GM21737 (cell line): ENCODE measurements around the gene CDHR5.
"Not testable (repeated sequence)": the region's sequence is repeated elsewhere in the genome, so short reads cannot be mapped to it uniquely, and the experiment has no call there.

ENCODE experiments used
- ATAC-seq: cut with Tn5 transposase; IDR thresholded peaks from one replicate; pipeline ENCODE4 v1.9.1; 2021; ENCODE audit warnings: mild to moderate bottlenecking, moderate library complexity; ENCODE audit not compliant: unreplicated experiment

The CDHR5 gene, protein sequence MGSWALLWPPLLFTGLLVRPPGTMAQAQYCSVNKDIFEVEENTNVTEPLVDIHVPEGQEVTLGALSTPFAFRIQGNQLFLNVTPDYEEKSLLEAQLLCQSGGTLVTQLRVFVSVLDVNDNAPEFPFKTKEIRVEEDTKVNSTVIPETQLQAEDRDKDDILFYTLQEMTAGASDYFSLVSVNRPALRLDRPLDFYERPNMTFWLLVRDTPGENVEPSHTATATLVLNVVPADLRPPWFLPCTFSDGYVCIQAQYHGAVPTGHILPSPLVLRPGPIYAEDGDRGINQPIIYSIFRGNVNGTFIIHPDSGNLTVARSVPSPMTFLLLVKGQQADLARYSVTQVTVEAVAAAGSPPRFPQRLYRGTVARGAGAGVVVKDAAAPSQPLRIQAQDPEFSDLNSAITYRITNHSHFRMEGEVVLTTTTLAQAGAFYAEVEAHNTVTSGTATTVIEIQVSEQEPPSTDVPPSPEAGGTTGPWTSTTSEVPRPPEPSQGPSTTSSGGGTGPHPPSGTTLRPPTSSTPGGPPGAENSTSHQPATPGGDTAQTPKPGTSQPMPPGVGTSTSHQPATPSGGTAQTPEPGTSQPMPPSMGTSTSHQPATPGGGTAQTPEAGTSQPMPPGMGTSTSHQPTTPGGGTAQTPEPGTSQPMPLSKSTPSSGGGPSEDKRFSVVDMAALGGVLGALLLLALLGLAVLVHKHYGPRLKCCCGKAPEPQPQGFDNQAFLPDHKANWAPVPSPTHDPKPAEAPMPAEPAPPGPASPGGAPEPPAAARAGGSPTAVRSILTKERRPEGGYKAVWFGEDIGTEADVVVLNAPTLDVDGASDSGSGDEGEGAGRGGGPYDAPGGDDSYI

DNA sequence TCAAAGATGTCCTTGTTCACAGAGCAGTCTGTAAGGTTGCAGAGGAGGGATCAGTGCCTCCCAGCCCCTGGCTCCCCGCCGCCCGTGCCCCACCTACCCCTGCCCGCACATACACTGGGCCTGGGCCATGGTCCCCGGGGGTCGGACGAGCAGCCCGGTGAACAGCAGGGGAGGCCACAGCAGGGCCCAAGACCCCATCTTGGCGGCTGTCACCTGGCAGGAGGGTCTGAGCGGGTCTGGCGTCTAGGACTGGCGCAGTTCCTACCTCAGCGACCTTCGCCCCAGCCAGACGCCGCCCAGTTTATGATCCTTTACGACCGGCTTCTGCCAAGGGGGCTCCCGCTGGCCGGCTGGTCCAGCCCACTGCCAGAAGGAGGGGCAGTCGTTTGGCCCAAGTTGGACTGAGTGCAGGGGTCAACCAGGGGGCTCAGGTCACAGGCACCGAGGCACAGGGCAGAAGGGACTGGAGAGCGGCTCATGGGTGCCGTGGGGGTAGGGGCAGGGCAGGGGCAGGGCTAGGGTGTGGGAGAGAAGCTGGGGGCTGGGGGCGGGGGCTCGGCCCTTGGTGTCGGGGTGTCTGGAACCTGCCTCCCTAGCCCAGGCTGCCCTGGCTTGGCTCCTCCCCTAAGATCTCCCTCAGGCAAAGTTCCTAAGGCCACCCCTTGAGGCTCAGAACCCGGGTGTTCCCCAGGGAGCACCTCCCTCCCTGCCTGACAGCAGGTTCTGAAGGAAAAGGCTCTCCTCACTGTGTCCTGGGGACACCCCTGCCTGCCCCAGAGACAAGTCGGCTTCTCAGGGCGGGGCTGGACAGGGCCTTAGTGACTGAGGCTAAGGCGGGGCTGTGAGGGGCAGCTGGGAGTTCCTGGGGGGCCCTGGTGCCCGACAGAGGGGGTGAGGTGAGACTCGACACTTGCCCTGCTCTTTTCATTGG is at the start of gene CDHR5:
Gene CDHR5 (minus strand): TSS at position 251 of the 931 bp plus-strand sequence. CDS start 53 bp downstream, at position 198.
- ATAC-seq = no peak

DNA sequence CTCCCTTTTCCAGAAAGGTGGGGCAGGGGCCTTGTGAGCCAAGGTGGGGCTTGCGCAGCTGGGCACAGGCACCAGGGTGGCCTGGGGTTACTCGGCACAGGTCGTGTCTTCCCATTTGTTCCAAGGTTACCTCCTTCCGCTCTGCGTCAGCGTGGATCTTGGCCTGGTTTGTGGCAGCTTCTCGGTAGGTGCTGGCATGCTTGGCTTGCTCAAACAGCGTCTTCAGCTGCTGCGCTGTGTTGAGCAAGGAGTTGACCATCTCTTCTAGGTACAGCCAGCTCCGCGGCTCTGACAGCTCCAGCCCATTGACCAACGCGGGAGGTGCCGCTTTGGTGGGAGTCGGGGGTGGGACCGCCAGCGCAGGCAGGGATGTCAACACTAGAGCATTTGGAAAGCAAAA is 49.7 kb upstream of the CDHR5 start:
- ATAC-seq = no peak

DNA sequence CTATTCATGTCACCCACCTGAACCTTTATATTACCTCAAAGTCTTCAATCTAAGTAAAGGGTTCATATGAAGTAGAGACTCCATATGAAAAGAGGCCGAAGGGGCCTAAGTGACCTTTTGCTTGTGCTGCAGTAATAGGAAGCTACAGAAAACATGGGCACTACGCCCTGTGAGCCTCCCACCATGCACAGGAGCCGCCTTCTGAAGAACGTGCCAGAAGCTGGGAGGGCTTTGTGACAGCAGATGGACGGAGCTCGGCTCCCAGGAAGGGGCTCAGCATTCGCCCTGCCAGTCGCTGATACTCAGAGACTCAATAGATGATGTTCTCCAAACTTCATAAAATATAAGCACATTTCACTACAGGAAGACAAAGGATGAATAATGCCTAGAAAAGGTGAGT is 49.1 kb upstream of the CDHR5 start:
- ATAC-seq = no peak

DNA sequence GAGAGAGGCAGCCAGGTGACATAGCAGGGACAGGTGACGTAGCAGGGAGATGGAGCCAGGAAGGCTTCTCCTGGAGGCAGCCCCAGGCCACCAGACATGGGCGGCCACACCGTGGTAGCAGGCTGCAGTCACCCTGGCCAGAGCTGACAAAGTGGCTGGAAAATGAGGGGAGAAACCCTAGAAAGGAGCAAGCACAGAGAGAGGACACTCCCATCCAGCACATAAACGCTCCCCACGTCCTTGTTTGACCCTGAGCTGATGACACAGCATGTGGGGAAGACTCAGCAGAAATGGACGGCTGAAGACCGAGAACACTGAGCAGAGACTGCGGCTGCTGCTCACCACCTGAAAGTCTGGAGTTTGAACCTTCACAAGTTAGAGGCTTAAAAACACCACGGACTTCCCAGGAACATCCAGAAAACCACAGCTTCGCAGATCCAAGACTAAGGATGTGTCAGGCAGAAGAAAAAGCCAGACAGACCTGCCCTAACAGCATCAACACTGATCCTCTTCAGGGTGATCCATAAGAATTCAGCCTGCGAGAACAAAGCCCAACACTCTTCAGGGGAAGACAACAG is 41.0 kb upstream of the CDHR5 start:
- ATAC-seq = no peak

DNA sequence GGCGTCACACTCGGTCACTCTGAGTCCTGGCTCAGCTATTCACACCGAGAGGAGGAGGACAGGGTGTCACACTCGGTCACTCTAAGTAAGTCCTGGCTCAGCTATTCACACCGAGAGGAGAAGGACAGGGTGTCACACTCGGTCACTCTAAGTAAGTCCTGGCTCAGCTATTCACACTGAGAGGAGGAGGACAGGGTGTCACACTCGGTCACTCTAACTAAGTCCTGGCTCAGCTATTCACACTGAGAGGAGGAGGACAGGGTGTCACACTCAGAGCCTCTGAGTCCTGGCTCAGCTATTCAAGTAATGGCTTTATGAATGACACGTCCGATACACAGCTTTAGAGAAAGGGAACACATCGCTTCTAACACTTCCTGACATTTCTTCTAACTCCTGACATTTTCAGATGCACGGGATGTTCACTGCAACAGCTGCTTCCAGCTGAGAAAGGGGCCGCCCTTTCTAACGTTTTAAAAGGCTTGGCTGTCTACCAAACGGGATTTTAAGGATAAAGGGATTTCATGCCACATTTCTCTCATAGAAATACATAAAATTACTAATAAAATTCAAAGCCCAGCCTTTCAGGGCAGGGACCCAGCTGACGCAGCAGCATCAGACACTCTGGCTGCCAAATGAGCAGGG is 40.4 kb upstream of the CDHR5 start:
- no peak for ATAC-seq

DNA sequence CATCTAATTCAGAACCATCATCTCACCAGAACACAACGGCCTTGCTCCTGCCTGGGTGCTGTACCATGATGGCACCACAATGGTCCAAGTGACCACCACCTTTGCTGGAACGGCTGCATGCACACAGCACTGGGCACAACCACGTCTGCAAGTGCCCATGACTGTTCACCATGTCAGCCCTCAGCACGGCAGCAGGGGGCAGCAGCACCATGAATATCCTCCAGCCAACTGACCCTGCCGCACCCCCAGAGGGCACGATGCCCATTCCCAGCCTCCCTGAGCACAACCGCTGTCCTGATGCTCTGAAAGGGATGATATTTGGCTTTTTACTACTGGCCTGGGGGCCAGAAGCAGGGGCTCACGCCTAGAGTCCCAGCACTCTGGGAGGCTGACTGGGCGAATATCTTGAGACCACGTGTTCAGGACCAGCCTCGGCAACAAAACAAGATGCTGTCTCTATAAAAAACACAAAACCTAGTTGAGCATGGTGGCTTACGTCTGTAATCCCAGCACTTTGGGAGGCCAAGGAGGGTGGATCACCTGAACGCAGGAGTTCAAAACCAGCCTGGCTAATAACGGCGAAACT is 38.0 kb upstream of the CDHR5 start:
- no peak for ATAC-seq

DNA sequence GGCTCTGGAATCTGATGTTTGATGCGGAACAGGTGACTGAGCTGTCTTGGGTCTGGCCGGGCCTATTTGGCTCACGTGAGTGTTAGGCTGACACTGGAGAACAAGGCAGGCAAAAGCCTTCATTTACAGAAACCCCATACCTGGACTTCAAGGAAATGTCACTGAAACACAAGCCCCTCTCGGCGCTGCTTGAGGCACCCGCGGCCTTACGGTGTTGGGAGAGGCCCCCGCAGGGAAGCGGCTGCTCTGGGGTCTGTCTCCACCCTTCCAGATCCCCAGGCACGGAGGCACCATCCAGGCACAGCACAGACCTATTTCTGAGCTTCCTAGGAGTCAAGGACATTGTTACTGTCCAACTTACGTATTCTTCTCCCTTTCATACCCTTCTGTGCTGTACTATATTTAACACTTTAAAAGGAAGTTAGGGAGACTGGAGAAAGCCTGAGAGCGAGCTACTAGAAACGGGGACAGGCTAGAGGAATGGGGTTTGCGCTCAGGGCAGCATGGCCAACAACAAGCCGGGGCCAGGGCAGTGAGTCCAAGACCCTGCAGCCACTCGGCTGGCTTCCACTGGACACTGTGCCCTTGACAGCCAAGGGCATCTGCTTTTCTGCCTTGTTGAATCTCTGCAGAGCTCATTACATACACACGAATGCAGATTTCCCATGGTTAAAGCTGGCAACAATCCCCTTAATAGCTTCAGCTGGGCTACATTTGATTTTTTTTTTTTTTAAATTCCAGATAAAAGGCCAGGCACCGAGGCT is 36.1 kb upstream of the CDHR5 start:
- ATAC-seq = no peak

DNA sequence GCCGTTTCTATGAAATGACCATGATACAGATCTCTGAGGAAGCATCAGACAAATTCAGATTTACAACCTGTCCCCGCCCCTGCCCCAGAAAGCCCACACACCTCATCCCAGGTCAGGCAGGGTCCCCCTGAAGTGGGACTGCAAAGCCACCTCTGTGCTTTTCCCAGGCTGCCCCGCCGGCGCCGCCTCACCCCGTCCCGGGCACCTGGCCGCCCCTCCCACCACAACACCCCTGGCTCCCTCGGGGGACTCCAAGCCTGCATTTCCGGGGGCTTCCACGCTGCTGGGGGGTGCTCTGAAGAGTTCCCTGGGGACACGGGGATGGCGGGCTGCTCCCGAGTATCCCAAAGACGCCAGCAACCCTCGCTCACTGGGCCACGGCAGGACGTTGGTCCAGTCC is 35.5 kb upstream of the CDHR5 start:
- no peak for ATAC-seq

DNA sequence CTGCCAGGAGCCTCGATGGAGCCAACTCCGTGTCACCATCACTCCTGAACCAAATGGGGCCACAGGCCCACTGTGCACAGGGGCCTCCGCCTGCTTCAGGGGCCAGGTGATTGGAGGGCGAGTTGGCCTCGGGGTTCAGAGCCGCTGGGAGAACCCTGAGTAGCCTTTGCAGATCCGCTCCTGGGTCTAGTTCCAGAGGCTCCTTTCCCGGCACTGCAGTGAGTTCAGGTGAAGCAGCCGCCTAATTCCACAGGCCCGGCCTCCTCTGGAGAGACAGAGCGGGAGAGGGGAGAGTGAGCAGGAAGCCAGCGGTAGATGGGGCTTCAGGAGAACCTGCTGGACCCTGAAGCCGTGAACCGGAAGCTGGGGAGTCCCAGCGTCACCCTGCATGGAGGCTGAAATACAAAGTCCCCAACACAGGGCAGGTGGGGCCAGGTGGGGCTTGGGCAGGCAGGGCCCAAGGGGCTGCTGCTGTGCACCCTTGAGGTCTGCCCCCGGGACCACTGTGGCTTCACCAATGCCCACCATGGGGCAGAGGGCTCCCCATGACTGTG is 34.9 kb upstream of the CDHR5 start:
- ATAC-seq = no peak

DNA sequence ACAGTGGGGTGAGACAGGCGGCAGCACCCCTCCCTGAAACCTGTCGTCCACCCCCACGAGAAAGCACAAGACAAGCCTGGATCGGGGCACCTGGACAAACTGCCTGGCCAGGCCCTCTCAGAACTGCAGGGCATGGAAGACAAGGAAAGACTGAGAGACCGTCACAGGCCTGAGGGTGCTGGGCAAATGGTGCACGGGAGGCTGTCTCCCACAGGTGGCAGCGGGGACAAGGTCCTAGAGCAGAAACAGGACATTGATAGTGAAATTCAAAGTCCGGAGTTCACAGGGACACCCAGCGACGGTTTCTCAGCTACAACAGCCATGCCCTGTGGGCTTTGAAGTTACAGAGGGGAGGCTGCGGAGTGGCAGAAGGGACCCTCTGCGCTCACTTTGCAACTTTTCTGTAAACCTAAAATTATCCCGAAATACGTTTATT is 33.0 kb upstream of the CDHR5 start:
- ATAC-seq = no peak

DNA sequence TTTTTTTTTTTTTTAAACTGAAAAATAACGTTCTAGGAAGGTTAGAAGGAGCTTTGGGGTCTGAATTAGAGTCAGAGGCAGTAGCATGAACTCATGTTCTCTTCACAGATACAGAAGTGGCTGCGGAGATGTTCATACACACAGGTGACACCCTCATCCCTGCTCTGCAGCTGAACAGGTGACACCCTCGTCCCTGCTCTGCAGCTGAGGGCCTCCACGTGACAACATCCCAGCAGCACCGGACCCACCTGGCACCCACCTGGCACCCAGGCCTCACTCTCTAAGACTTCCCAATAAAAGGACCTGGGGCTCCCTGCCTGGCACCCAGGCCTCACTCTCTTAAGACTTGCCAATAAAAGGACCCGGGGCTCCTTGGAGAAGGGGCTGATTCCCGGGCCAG is 32.1 kb upstream of the CDHR5 start:
- ATAC-seq = no peak

DNA sequence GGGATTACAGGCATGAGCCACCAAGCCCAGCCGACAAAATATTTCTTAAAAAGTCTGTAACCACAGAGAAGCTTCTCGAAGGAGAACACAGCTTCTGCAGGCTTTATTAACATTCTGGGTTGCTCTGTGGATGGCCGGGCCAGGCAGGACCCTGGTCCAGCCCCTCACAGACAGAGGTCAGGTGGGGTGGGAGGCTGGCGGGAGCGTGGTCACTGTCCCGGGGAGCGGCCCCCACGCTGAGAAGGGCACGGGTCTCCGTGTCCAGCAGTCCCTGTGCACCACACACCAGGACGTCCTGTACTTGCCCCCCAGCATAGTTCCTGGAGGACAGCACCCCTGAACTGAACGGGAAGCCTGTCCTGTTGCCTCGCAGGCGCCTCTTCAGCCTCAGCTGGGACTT is 31.7 kb upstream of the CDHR5 start:
- no peak for ATAC-seq

DNA sequence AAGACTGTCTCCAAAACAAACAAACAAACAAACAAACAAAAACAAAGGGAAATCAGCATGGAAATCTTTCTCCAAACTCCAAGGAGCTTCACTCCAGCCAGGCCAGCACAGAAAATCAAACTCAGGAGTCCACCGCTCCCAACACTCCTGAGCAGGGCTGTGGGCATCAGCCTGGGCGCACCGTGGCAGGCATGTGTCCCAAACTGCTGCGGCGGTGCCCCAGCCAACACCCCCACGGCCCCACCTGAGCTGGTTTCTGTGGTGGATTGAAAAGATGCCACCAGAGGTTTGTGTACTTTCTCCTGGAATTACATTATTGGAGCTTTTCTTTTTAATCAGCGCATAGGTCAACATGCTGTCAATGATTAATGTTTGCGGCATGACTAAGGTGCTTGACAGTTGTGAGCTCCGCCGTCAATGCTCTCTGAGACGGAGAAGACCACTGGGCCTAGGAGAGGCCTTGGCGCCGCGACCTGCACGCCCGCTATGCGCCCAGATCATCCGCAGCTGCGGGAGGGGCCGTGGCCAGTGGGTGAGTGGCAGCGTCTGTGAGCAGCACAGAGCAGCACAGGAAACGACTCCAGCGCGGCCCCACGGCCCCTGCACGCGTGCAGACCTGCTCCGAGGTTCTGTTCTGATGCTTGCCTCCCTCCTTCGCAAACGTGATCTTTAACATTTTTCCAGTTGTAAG is 30.4 kb upstream of the CDHR5 start:
- no peak for ATAC-seq

DNA sequence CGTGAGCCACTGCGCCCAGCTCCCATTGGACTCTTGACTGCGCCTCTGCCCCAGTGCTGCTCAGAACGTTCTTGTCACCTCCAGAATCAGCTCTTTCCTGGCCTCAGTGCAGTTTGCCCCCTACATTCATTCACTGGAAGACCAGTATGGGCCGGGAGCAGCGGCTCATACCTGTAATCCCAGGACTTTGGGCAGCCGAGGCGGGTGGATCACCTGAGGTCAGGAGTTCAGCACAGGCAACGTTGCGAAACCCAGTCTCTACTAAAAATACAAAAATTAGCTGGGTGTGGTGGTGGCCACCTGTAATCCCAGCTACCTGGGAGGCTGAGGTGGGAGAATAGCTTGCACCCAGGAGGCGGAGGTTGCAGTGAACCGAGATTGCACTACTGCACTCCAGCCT is 29.7 kb upstream of the CDHR5 start:
- not testable (repeated sequence) for ATAC-seq

DNA sequence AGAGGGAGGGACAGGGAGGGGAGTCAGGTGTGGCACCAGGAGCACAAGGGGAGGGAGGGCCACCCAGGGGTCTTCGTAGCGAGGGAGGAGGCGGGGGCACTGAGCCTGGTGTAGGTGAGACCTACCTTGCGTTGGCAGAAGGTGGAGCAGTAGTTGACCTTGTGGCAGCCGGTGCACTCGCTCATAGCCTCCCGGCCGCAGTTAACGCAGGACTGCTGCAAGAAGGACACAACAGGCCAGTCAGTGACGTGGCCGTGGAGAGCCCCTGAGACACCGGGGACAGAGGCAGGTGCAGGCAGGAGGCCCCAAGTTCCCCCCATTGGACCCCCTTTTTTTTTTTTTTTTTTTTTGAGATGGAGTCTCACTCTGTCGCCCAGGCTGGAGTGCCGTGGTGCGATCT is 29.1 kb upstream of the CDHR5 start:
- ATAC-seq = no peak

DNA sequence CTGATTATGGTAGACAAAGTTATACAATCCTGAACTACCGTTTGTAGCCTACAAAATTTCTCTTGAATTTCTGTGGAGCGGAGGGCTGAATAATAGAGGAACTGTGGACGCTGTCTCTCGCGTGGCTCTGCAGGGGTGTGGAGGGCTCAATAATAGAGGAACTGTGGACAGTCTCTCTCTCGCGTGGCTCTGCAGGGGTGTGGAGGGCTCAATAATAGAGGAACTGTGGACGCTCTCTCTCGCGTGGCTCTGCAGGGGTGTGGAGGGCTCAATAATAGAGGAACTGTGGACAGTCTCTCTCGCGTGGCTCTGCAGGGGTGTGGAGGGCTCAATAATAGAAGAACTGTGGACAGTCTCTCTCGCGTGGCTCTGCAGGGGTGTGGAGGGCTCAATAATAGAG is 28.4 kb upstream of the CDHR5 start:
- not testable (repeated sequence) for ATAC-seq

DNA sequence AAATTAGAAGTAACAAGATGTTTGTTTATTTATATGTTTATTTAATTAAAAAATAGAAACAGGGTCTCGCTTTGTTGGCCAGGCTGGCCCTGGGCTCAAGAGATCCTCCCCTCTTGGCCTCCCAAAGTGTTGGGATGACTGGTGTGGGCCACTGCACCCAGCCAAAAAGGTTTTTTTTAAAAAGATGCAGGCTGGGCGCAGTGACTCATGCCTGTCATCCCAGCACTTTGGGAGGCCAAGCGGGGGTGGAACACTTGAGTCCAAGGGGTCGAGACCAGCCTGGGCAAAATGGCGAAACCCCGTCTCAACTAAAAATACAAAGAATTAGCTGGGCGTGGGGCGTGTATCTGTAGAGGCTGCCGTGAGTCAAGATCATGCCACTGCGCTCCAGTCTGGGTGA is 25.7 kb upstream of the CDHR5 start:
- no peak for ATAC-seq

DNA sequence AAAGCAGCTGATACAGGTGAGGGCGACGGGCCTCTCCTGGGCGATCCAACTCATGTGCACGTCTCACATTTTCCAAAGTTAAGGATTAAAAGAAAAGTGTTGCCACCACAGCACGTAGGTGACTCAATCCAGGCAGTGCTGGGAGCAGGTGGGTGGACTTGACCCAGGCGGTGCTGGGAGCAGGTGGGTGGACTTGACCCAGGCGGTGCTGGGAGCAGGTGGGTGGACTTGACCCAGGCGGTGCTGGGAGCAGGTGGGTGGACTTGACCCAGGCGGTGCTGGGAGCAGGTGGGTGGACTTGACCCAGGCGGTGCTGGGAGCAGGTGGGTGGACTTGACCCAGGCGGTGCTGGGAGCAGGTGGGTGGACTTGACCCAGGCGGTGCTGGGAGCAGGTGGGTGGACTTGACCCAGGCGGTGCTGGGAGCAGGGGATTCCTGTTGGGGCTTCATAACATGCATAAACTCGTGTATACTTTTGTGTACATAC is 23.0 kb upstream of the CDHR5 start:
- ATAC-seq = not testable (repeated sequence)
